ENCODE data around the gene SUFU. TPM values are rescaled to one million over a fixed set of nuclear protein-coding genes. Genes with fewer than 3 reads are reported as not detected.

SUFU gene
- total RNA-seq, 1 donor: 3.3 TPM

DNA sequence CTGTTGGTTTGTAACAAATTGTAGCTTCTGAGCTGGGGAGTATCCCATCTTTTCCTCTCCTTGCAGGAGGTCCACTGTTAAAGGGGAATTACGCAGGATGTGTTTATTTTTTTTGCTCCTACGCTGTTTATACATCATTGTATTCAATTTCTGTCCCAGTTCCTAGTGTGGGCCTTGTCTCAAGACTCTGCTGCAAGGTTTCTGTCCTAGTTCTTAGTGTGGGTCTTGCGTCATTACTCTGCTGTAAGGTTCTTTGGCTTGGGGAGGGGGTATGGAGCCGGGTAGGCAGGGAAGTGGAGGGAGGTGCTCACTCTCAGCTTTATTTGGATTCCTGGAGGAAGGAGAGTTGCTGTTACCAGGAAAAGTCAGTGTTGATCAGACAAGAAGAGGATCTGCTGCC lies 76.5 kb downstream of the SUFU start:
- no peak overlapping the region for H3K4me3 ChIP-seq (ENCODE audit: low read depth, low read length)
- TF ChIP-seq, protein P1, sequence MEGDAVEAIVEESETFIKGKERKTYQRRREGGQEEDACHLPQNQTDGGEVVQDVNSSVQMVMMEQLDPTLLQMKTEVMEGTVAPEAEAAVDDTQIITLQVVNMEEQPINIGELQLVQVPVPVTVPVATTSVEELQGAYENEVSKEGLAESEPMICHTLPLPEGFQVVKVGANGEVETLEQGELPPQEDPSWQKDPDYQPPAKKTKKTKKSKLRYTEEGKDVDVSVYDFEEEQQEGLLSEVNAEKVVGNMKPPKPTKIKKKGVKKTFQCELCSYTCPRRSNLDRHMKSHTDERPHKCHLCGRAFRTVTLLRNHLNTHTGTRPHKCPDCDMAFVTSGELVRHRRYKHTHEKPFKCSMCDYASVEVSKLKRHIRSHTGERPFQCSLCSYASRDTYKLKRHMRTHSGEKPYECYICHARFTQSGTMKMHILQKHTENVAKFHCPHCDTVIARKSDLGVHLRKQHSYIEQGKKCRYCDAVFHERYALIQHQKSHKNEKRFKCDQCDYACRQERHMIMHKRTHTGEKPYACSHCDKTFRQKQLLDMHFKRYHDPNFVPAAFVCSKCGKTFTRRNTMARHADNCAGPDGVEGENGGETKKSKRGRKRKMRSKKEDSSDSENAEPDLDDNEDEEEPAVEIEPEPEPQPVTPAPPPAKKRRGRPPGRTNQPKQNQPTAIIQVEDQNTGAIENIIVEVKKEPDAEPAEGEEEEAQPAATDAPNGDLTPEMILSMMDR (IDR thresholded peaks at IDR 0.05; ENCODE audit: insufficient read depth, low read length): no peak
- no peak for DNase-seq (ENCODE audit: low read depth)

DNA sequence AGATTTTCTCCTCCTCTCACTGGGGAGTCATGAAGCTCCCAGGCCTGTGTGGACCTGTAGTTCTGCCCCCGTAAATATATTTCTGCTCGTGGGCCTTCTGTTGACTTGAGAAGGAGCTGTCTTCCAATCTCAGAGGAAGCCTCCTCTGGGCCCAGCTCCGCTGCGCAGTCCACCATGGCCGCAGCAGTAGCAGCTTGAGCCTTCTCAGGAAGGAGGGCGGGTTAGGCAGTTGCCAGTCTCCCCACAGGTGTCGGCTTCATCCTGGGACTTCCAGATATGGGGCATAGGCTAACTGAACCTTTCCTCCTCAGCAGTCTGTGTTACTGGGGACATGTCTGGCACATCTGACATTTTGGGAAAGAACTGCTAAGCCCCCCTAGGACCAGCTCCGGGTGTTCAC lies 77.6 kb downstream of the SUFU start:
- H3K4me3 ChIP-seq (ENCODE audit: low read depth, low read length): no peak overlapping the region
- TF ChIP-seq, protein P1 (IDR thresholded peaks at IDR 0.05; ENCODE audit: insufficient read depth, low read length): no peak

DNA sequence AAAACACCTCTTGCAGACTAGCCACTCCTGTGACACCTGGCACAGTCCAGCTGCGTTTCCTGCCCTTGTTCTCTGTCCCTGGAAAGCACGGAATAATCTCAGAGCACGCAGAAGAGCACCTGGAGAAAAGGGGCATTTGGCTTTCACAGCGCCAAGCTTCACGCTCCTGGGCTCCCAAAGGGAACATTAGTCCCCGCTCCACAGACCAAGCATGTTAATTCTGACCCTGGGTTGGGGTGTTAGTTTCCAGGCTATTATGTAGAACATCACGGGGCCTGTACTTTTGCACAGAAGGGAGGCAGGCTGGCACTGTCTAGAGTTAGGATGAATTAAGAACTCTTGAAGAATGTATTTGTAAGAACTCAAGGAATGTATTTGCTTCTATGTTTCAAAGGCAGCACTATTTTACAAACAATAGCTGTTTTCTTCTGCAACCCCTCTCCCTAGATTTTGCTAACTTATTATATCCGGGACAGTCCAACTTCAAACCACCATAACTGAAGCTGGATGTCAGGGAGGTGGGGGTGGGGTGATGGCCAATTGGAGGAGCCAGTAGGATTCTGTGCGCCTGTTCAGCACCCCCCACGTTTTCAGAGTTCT lies 78.3 kb downstream of the SUFU start:
- DNase-seq (ENCODE audit: low read depth): no peak
- no peak overlapping the region for H3K4me3 ChIP-seq (ENCODE audit: low read depth, low read length)
- TF ChIP-seq, protein P1 (IDR thresholded peaks at IDR 0.05; ENCODE audit: insufficient read depth, low read length): no peak

More for the DNA sequence above, 77.6 kb downstream of the SUFU start:
- DNase-seq (ENCODE audit: low read depth): no peak

DNA sequence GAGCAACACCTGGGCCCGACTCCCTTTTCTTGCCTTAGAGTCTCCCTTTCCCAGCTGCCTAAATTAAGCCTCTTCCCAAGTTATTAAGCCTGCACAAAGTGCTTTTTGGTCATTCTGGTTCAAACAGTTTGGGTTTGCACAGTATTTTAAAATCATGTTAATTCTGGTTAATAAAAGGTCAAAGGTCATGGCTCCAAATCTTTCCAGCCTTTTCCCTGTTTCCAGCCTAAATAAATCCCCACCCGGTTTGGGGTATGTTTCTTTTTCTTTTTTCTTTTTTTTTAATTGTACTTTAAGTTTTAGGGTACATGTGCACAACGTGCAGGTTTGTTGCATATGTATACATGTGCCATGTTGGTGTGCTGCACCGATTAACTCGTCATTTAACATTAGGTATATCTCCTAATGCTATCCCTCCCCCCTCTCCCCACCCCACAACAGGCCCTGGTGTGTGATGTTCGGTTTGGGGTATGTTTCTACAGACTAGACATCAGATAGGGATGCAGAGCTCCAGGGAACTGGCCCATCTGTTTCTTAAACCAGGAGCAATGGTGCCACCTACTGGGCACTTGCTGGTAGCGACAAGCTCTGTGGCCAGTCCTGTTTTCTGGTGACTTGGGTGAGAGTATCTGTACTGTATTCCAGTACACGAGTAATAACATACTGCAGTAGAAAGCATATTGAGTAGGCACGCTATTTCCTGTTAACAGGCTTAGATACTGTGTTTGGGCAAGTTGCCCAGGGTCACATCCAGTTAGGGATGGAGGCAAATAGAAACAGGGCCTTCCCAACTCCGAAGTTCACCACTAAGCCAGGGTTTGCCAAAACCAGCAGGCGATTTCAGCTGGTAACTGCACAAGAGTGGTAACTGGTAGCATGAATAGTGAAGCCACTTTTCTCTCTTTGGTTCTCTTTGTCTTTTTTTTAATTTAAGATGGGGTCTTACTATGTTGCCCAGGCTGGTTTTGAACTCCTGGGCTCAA lies 80.0 kb downstream of the SUFU start:
- peak; percentile 95 for DNase-seq (ENCODE audit: low read depth)
- TF ChIP-seq, protein P1 (IDR thresholded peaks at IDR 0.05; ENCODE audit: insufficient read depth, low read length): peak; percentile 89
- H3K4me3 ChIP-seq (ENCODE audit: low read depth, low read length): no peak overlapping the region

DNA sequence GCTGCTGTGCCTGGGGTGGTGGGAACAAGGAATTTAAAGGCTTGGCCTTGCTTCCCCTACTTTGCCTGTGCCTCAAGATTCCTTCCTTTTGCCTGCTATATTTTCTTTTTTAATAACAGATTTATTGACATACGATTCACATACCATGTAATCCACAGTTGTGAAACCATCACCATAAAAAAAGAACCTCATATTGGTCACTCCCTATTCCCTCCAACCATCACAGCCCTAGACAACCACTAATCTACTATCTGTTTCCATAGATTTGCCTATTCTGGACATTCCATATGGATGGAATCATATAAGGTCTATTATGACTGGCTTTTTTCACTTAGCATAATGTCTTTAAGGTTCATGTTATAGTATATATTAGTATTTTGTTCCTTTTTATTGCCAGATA lies 81.3 kb downstream of the SUFU start:
- DNase-seq (ENCODE audit: low read depth): no peak
- TF ChIP-seq, protein P1 (IDR thresholded peaks at IDR 0.05; ENCODE audit: insufficient read depth, low read length): no peak
- H3K4me3 ChIP-seq (ENCODE audit: low read depth, low read length): no peak overlapping the region

DNA sequence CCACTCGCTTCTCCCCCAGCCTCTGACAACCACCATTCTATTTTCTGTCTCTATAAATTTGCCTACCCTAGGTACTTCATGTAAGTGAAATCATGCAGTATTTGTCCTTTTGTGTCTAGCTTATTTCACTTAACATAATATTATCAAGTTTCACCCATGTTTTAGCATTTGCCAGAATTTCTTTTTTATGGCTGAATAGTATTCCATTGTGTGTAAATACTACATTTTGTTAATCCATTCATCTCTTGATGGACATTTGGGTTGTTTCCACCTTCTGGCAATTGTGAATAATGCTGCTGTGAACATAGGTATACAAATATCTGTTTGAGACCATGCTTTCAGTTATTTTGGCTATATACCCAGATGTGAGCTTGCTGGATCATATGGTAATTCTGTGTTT lies 83.1 kb downstream of the SUFU start:
- no peak for DNase-seq (ENCODE audit: low read depth)
- TF ChIP-seq, protein P1 (IDR thresholded peaks at IDR 0.05; ENCODE audit: insufficient read depth, low read length): no peak
- H3K4me3 ChIP-seq (ENCODE audit: low read depth, low read length): no peak overlapping the region

Measured in fibroblast of the aortic adventitia (primary cell).